Astrocyte of the spinal cord (primary cell): ENCODE results near the gene NRF1.

Experiments
- DNase-seq: peaks from one replicate; pipeline ENCODE4 v3.0.0; 2011; ENCODE audit warnings: low read depth, low spot score
- H3K4me3 ChIP-seq: 2 replicates; pipeline ENCODE4 v1.5.1; 2011; ENCODE audit warnings: low read depth, mild to moderate bottlenecking, low read length, moderate library complexity
- CTCF ChIP-seq: IDR thresholded peaks from 2 replicates; pipeline ENCODE4 v1.5.1; 2012; ENCODE audit warnings: low read depth, mild to moderate bottlenecking, low read length, inconsistent platforms
- in situ Hi-C: cut with HindIII; loops from 2 replicates; pipeline ENCODE4 v1.10.0; 2017; ENCODE audit warnings: low sequenced_read_pairs

Gene NRF1

GRCh38 chr7:129797214-129797789, 185.8 kb downstream of the NRF1 start:
- no peak overlapping the region for H3K4me3 ChIP-seq
- in situ Hi-C loops, result no loop called here
- DNase-seq, result no peak
- TF ChIP-seq CTCF, result no peak

GRCh38 chr7:129798616-129799349, 187.3 kb downstream of the NRF1 start:
- no peak for TF ChIP-seq CTCF
- DNase-seq, result no peak
- in situ Hi-C loops, result no loop called here
- no peak overlapping the region for H3K4me3 ChIP-seq

GRCh38 chr7:129799350-129799955, 187.9 kb downstream of the NRF1 start:
- H3K4me3 ChIP-seq, result no peak overlapping the region
- in situ Hi-C loops, result no loop called here
- TF ChIP-seq CTCF, result no peak
- DNase-seq, result no peak

- TF ChIP-seq CTCF, result no peak
- no peak for DNase-seq
- H3K4me3 ChIP-seq, result no peak overlapping the region
- in situ Hi-C loops, result no loop called here
Measured at GRCh38 chr7:129800901-129801300, 189.4 kb downstream of the NRF1 start.

GRCh38 chr7:129801882-129802281, 190.4 kb downstream of the NRF1 start:
- no peak for DNase-seq

More at GRCh38 chr7:129801882-129802281, 190.4 kb downstream of the NRF1 start:
- H3K4me3 ChIP-seq, result no peak overlapping the region
- no peak for TF ChIP-seq CTCF
- in situ Hi-C loops, result no loop called here
